Right lobe of liver (tissue), 6 donors: ENCODE results near the gene SERPINH1. TPM values are rescaled to one million over a fixed set of nuclear protein-coding genes. Genes with fewer than 3 reads are reported as not detected.
"Not testable (repeated sequence)": the region's sequence is repeated elsewhere in the genome, so short reads cannot be mapped to it uniquely, and the experiment has no call there.

Source experiments
- ATAC-seq, 4 donors: fragments of 200-7000 bp; cut with Tn5 transposase; one replicate each; pipeline ENCODE4 v1.9.1; 2020; ENCODE audit warnings: mild to moderate bottlenecking in 4 of 4, moderate library complexity in 4 of 4
- DNase-seq, 3 donors: peaks; one replicate each; pipeline ENCODE4 v3.0.0-alpha.2; 2020
- H3K27ac ChIP-seq, 3 donors: fragments of 200-600 bp; one replicate each; pipeline ENCODE4 v1.8.0; 2022
- H3K27me3 ChIP-seq, 2 donors: fragments of 200-600 bp; one replicate each; pipeline ENCODE4 v1.8.0; 2022
- H3K36me3 ChIP-seq, 4 donors: fragments of 200-600 bp; sonication (generic) in 1 of 4; one replicate each; pipeline versions ENCODE4 v1.5.1 to v1.8.0; 2017 to 2022; ENCODE audit warnings: control low read depth in 1 of 4
- H3K4me1 ChIP-seq, 4 donors: fragments of 200-600 bp; sonication (generic) in 1 of 4; one replicate each; pipeline versions ENCODE4 v1.5.1 to v1.8.0; 2017 to 2022; ENCODE audit warnings: control low read depth in 1 of 4
- H3K4me3 ChIP-seq, 3 donors: fragments of 200-600 bp; one replicate each; pipeline ENCODE4 v1.8.0; 2022
- H3K9me3 ChIP-seq, 4 donors: fragments of 200-600 bp; sonication (generic) in 1 of 4; one replicate each; pipeline versions ENCODE4 v1.5.1 to v1.8.0; 2017 to 2022; ENCODE audit warnings: control low read depth in 1 of 4
- POLR2A ChIP-seq: fragments of 450-650 bp; IDR thresholded peaks from one replicate; pipeline ENCODE4 v1.6.1; 2017; ENCODE audit warnings: antibody characterized with exemption, mild to moderate bottlenecking
- WGBS: methylation state at CpG from one replicate; pipeline ENCODE4 v1.1.6; 2018; ENCODE audit warnings: low coverage, low lambda C conversion rate; ENCODE audit not compliant: insufficient coverage; ENCODE audit errors: missing lambda C conversion rate; 5-methylcytosine and 5-hydroxymethylcytosine counted together
- intact Hi-C, 2 donors: fragments of 100-400 bp; cut with DNase I; formaldehyde crosslinking; loops; one replicate each; pipeline versions ENCODE4 v1.11.2 to v1.14.1; 2022
- total RNA-seq, 6 experiments: library from RNA; depleted of rRNA in 2 of 6; stranded (reverse); fragments of >200 nt in 2 of 6; fragmentation: NEBNext Ultra II Directional in 3 of 6; extraction: Animal tissue kit (Norgen Biotek cat#: 25700) in 3 of 6; gene quantifications; one replicate each; pipeline versions ENCODE4 v1.1.0 to v1.2.4, GENCODE V29; 2016 to 2023
- TF ChIP-seq, protein P1 (sequence below), 4 donors: fragments of 200-600 bp in 3 of 4; fragments of 450-650 bp in 1 of 4; IDR thresholded peaks; one replicate each; pipeline versions ENCODE4 v1.5.1 to v1.8.0; 2016 to 2022; ENCODE audit warnings: antibody characterized with exemption in 4 of 4, mild to moderate bottlenecking in 2 of 4
- donor health status: DM: no; HTN: yes; CAD: no.
- donor health status: DM: no; HTN: no; CAD: no.
- donor health status: DM: no; HTN: no; CAD: no.
- donor health status: DM: no; HTN: yes; CAD: no.
- donor health status: DM: no; HTN: yes; CAD: no.

SERPINH1 gene
- total RNA-seq, 6 experiments from 2014 or later, result 14.6 to 44.3 (median 33.8) TPM

DNA sequence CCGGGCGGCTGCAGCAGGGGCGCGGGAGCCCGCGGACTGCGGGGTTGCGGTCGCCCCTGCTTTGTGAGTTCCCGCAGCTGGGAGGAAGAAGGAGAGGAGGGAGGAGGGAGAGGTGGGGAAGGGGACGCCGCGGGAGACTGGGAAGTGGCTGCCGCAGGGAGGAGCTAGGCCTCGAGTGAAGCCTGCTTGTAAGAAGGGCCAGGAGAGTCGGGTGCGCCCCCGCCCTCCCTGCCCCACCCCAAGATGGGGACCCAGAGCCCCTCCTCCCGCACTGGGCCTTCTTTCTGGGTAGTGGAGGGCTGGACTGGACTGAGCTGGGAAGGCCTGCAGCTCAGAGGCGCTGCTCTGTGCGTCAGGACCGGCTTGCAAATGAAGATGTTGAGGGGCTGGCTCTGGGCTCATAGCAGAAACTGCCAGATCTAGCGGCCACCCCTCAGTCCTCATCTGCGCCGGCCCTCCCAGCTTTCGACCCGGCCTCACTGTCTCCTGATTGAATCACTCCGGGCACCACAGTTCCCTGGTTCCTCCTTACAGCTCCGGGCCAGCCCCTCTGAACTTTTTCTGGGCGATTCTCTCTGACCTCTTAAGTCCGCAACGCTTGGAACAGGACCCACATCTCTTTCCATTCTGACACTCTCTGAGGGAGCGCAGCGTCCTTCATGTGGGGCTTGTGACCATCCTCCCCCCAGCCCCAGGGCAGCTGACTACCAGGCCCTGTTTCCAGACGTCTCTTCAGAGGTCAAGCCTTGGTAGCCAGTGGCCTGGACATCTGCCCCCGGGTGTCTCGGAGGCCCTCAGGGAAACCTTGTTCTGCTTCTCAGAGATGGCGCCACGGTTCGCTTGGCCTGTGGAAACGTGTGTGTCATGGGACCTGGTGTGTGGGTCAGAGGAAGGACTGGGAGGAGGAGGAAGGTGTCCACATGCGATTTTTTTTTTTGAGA, 21.9 kb downstream of the SERPINH1 start:
- TF ChIP-seq, protein P1, sequence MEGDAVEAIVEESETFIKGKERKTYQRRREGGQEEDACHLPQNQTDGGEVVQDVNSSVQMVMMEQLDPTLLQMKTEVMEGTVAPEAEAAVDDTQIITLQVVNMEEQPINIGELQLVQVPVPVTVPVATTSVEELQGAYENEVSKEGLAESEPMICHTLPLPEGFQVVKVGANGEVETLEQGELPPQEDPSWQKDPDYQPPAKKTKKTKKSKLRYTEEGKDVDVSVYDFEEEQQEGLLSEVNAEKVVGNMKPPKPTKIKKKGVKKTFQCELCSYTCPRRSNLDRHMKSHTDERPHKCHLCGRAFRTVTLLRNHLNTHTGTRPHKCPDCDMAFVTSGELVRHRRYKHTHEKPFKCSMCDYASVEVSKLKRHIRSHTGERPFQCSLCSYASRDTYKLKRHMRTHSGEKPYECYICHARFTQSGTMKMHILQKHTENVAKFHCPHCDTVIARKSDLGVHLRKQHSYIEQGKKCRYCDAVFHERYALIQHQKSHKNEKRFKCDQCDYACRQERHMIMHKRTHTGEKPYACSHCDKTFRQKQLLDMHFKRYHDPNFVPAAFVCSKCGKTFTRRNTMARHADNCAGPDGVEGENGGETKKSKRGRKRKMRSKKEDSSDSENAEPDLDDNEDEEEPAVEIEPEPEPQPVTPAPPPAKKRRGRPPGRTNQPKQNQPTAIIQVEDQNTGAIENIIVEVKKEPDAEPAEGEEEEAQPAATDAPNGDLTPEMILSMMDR (IDR thresholded peaks at IDR 0.05), result no peak
- TF ChIP-seq POLR2A, result no peak
- peak in 2 of 3 donors; percentile 59 to 64 for DNase-seq
- H3K27me3 ChIP-seq, result no peaks in the 10 kb centered on the region
- H3K27ac ChIP-seq, result peak overlapping the region; percentile 76 to 87 (median 80)
- WGBS, result 49% methylated on average over 15 of the region's 42 CpGs
- no peaks in the 10 kb centered on the region for H3K9me3 ChIP-seq
- ATAC-seq, result peak; percentile 17 to 47 (median 34)
- H3K4me1 ChIP-seq, result peaks cover 0 to 4% (median 3%) of the 10 kb centered on the region in 4 donors
- peak overlapping the region; percentile 29 to 66 (median 52) for H3K4me3 ChIP-seq
- no peaks in the 10 kb centered on the region for H3K36me3 ChIP-seq
- intact Hi-C loops, result no loop called here

DNA sequence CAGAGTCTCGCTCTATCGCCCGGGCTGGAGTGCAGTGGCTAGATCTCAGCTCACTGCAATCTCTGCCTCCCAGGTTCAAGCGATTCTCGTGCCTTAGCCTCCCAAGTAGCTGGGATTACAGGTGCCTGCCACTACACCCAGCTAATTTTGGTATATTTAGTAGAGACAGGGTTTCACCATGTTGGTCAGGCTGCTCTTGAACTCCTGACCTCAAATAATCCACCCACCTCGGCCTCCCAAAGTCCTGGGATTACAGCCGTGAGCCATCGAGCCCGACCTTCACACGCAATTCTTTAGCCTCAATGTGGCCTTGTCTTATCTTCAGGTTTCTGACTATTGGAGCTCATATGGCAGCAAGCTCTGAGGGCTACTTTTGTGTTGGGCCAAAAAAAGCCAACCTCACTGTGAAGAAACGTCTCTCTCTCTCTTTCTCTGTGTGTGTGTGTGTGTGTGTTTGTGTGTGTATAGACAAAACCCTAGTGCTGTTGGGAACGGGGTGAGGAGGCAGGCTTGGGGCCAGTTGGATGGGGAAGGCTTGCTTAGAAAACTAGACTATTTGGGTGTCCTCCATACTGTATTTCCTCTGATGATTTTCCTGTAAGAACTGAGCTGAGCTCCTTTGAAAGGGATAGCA, 22.7 kb downstream of the SERPINH1 start:
- H3K9me3 ChIP-seq, H3K27me3 ChIP-seq, ATAC-seq, intact Hi-C loops, H3K36me3 ChIP-seq, H3K4me3 ChIP-seq, DNase-seq, H3K4me1 ChIP-seq: not testable (repeated sequence)
- H3K27ac ChIP-seq, result peak overlapping the region; percentile 76 to 87 (median 80)
- 96% methylated on average over 4 of the region's 12 CpGs for WGBS

DNA sequence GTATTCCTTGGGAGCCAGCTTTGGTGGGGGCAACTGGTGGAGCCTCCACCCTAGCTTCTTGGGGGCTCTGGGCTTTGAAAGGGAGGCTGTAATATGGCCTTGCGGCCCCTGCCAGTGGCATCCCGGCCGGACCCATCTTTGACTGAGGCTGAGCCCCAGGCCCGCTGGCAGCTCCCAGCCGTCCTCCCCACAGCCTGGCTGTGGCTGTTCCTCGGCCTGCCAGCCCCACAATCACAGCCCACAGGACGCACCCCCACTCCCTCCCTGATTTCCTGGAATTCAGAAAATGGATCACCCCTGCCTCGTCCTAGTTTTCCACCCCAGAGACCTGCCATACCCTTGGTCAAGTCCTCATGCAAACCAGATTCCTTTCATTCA, 23.2 kb downstream of the SERPINH1 start:
- 80% methylated on average over 1 of the region's 8 CpGs for WGBS
- TF ChIP-seq, protein P1 (IDR thresholded peaks at IDR 0.05), result no peak
- no peak for TF ChIP-seq POLR2A
- H3K27ac ChIP-seq, result no peak overlapping the region

DNA sequence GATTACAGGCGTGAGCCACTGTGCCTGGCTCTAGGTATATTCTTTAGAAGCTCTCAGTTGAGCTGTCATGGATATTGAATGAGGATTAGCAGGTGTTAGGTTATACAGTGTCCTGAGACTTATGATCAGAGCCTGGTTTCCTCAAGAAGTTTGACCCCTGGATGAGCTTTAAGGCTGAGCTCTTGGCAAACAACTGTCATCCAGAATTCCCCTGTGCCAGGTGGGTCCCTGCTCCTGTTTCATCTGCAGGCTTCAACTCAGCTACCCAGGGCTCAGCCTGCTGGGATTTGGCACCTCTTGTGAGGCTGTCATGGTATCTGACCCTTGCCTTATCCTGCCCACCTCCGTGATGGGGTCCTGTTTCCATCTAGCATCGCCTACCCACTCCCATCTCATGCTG, 24.3 kb downstream of the SERPINH1 start:
- Histone ChIP-seq H3K4me3 (no peak overlapping the region), H3K4me1 (peaks cover 0 to 4% (median 2%) of the 10 kb centered on the region in 4 donors), H3K27ac (no peak overlapping the region), H3K36me3 (no peaks in the 10 kb centered on the region), H3K27me3 (no peaks in the 10 kb centered on the region), H3K9me3 (no peaks in the 10 kb centered on the region)
- DNase-seq (no peak), ATAC-seq (no peak)
- no peak for TF ChIP-seq POLR2A
- TF ChIP-seq, protein P1 (IDR thresholded peaks at IDR 0.05), result no peak
- intact Hi-C loops, result no loop called here
- 100% methylated on average over 3 of the region's 3 CpGs for WGBS

More for the DNA sequence above, 23.2 kb downstream of the SERPINH1 start:
- no peaks in the 10 kb centered on the region for H3K36me3 ChIP-seq
- peaks cover 0 to 4% (median 2%) of the 10 kb centered on the region in 4 donors for H3K4me1 ChIP-seq
- no peak overlapping the region for H3K4me3 ChIP-seq
- DNase-seq, result no peak
- no peaks in the 10 kb centered on the region for H3K27me3 ChIP-seq
- ATAC-seq, result no peak
- intact Hi-C loops, result no loop called here
- H3K9me3 ChIP-seq, result no peaks in the 10 kb centered on the region

DNA sequence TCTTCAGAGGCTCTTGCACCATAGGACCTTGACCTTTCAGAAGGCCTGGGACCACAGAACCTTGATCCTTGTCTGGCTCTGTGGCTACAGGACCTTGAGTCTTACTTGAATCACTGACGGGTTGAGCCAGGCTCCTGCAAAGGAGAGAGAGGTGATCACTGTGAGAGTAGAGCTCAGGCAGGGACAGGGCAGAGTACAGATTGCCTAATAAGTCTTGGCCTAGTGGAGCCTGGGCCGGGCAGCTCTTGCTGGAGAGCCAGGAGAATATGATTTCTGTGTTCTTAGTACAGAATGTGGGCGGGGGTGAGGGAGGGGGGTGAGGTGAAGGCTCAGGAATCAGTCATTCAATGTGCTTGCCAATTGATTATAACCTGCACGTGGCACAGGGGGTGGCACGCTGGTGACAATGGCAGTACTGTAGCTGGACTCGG, 26.0 kb downstream of the SERPINH1 start:
- Histone ChIP-seq H3K9me3 (no peaks in the 10 kb centered on the region), H3K27ac (no peak overlapping the region), H3K27me3 (no peaks in the 10 kb centered on the region), H3K36me3 (no peaks in the 10 kb centered on the region), H3K4me1 (peaks cover 0 to 4% (median 2%) of the 10 kb centered on the region in 4 donors), H3K4me3 (no peak overlapping the region)
- peak; percentile 60 to 79 (median 74) for DNase-seq
- 40% methylated on average over 1 of the region's 6 CpGs for WGBS
- TF ChIP-seq, protein P1 (IDR thresholded peaks at IDR 0.05), result no peak
- no peak for TF ChIP-seq POLR2A
- intact Hi-C loops, result no loop called here
- ATAC-seq, result peak; percentile 83 to 91 (median 89)
